GM18505 (cell line): ENCODE measurements around the gene ENDOD1.
"Not testable (repeated sequence)": the region's sequence is repeated elsewhere in the genome, so short reads cannot be mapped to it uniquely, and the experiment has no call there.

Experiments used
- ATAC-seq: cut with Tn5 transposase; IDR thresholded peaks from one replicate; pipeline ENCODE4 v1.9.1; 2021; ENCODE audit not compliant: unreplicated experiment
- POLR2A ChIP-seq: IDR thresholded peaks from 4 replicates; pipeline ENCODE4 v1.6.1; 2011; ENCODE audit warnings: borderline replicate concordance; ENCODE audit not compliant: insufficient read depth, insufficient read length; ENCODE audit errors: extremely low read depth

Gene ENDOD1

GRCh38 chr11:95089620-95090542 is at the start of gene ENDOD1:
ENDOD1 (plus strand) TSS chr11:95089846; CDS start chr11:95089928, 82 bp downstream.
- peak; percentile 89 for ATAC-seq
- TF ChIP-seq POLR2A = peak; percentile 89

GRCh38 chr11:95042239-95042638 is 47.4 kb upstream of the ENDOD1 start:
- TF ChIP-seq POLR2A = no peak
- ATAC-seq = no peak

GRCh38 chr11:95042906-95043305 is 46.7 kb upstream of the ENDOD1 start:
- ATAC-seq = no peak
- no peak for TF ChIP-seq POLR2A

- ATAC-seq = no peak
- no peak for TF ChIP-seq POLR2A
Measured at GRCh38 chr11:95044010-95044409, 45.6 kb upstream of the ENDOD1 start.

GRCh38 chr11:95045812-95046211 is 43.8 kb upstream of the ENDOD1 start:
- ATAC-seq = no peak
- TF ChIP-seq POLR2A = no peak

GRCh38 chr11:95049122-95049521 is 40.5 kb upstream of the ENDOD1 start, which contains the start of gene KDM4F:
KDM4F (plus strand) TSS chr11:95049422.
- ATAC-seq = not testable (repeated sequence)

- no peak for ATAC-seq
- TF ChIP-seq POLR2A = no peak
Measured at GRCh38 chr11:95050595-95051202, 38.9 kb upstream of the ENDOD1 start.

- no peak for ATAC-seq
- TF ChIP-seq POLR2A = no peak
Measured at GRCh38 chr11:95054356-95054755, 35.3 kb upstream of the ENDOD1 start.

- ATAC-seq = peak; percentile 98
- TF ChIP-seq POLR2A = no peak
Measured at GRCh38 chr11:95055283-95055897, 34.3 kb upstream of the ENDOD1 start.

- no peak for TF ChIP-seq POLR2A
- no peak for ATAC-seq
Measured at GRCh38 chr11:95057959-95058358, 31.7 kb upstream of the ENDOD1 start.

- TF ChIP-seq POLR2A = no peak
- ATAC-seq = no peak
Measured at GRCh38 chr11:95058621-95059020, 31.0 kb upstream of the ENDOD1 start.

GRCh38 chr11:95059046-95059445 is 30.6 kb upstream of the ENDOD1 start:
- no peak for ATAC-seq
- TF ChIP-seq POLR2A = no peak

GRCh38 chr11:95065336-95065735 is 24.3 kb upstream of the ENDOD1 start:
- no peak for TF ChIP-seq POLR2A
- ATAC-seq = no peak

- no peak for TF ChIP-seq POLR2A
- peak; percentile 37 for ATAC-seq
Measured at GRCh38 chr11:95066716-95067038, 23.0 kb upstream of the ENDOD1 start, which contains the start of gene SRSF8. SRSF8 (plus strand) TSS chr11:95066919; CDS start chr11:95067227, 308 bp downstream.
